ENCODE results near the gene DGKG.

Gene DGKG

DNA sequence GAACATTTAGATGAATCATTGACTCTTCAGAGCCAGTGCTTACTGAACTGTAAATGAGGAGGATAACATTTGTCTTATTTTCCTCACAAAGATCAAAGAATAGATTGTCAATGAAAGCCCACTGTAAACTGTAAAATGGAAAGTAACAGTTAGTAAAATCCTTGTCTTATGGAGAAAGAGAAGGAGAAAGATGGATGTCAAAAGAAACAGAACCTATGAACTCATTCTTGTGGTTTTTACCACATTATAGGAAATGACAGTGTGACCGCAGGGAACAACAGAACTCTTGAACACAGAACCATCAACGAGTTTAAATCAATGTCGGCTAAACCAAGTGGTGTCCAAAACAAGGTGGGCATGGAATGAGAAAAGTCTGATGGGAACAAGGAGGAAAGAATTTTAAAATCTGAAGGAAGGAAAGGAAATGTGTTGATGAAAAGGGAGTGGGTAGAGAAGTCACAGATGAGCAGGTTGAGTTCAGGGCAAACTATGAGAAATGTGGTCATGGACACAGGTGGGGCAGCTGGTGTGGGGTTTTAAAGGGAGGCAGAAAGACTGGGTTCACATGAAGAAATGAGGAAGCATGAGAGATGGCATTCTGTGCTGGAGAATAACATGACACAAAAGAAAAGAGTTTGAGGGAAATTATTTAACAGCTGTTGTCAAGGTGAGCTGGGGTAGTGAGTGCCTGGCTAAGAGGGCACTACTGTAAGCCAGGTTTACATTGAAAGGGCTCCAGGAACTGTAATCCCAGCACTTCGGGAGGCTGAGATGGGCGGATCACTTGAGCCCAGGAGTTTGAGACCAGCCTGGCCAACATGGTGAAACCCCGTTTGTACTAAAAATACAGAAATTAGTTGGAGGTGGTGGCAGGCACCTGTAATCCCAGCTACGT lies 210.7 kb downstream of the DGKG start:
- DNase-seq (ENCODE audit: extremely low read depth in 1 of 2, low read depth in 1 of 2), result no peak

DNA sequence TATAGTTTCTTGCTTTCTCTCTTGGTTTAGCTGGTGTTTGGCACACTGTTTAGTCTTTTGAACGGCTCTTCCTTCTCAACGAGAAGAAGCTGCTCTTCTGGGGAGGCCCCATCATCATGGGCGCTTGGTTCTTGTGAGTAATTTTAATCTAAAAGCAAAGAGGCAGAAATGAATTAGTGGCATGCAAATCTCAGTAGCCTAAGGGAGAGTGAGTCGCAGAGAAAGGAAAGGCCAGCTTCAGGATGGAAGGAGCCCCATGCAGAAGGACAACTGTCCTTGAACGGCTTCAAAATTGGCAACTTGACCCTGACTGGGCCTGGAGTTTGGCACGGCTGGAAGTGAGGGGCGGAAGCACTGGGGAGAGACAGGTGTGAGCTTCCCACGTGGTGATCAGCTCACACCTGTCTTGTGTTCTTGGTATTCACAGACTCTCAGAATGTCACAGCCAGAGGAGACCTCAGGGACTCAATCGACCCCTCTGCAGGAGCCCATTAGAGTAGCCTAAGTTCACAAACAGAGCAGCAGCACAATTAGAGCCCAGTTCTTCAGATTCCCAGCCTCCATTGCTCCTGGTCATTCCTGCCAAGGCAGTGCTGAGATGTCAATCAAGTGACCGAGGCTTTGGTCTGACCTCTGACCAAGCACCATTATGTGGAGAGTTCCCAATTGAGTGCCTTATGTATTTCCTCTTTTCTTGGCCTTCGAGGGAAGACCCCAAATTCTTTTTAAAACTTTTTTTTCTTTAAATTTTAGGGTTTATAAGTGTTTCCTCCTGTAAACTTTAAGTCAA lies 211.8 kb downstream of the DGKG start:
- no peak for DNase-seq (ENCODE audit: extremely low read depth in 1 of 2, low read depth in 1 of 2)

DNA sequence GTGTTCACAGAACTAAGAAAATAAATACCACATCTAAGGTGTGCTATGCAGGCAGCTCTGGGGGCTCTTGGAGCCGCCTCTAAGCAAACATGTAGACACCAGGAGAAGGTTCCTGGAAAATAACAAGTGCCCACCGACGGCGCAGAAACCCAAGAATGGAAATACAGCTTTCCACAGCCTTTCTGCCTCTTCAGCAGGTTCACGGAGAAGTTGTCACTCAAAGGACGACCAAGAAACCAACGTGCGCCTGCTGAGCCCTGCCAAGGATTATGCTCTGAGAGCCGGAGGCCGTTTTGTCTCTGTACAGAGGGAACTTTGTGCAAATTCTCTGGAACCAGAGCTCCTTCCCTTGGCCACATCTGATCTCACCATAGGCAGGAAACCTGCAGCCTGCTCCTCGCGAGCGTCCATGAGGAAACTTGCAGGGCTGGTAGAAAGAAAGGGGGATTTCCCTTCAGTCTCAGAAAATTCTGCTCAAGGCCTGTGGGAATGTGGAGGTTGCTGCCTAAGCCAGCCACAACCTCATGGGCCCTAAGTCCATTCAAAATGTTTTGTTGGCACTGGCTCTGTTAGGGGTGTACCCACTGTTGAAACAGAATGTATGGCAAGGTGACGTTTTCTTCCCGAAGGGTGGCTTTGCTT lies 212.6 kb downstream of the DGKG start:
- no peak for DNase-seq (ENCODE audit: extremely low read depth in 1 of 2, low read depth in 1 of 2)

DNA sequence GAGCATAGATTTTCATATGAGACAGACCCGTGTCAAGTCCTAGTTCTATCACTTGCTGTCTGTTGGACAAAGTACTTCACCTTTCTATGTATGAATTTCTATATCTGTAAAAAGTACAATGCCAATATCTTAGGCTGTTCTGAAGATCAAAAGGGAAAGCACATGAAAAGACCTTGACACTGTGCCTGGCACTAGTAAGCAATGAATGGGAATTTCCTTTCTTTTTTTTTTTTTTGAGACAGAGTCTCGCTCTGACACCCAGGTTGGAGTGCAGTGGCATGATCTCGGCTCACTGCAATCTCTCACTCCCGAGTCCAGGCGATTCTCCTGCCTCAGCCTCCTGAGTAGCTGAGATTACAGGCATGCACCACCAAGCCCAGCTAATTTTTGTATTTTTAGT lies 217.8 kb downstream of the DGKG start:
- no peak for DNase-seq (ENCODE audit: extremely low read depth in 1 of 2, low read depth in 1 of 2)

DNA sequence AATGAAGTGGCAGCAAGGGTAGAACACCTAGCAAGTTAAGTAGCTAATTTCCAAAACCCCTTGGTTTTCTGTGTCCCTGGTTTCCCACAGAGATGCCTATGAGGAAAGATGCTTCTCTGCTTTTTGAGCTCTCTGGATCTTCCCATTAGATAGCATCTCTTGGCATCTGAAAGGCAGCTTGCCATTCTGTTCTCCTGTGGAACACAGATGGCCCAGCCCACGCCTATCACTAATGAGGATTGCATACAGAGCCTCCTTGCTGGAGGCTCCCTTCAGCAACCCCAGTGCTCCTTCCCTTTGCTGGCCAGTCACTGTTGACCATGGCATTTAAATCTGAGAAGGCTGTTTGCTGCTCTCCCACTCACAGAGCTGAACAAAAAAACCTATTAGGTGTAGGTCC lies 218.8 kb downstream of the DGKG start:
- DNase-seq (ENCODE audit: extremely low read depth in 1 of 2, low read depth in 1 of 2), result no peak

DNA sequence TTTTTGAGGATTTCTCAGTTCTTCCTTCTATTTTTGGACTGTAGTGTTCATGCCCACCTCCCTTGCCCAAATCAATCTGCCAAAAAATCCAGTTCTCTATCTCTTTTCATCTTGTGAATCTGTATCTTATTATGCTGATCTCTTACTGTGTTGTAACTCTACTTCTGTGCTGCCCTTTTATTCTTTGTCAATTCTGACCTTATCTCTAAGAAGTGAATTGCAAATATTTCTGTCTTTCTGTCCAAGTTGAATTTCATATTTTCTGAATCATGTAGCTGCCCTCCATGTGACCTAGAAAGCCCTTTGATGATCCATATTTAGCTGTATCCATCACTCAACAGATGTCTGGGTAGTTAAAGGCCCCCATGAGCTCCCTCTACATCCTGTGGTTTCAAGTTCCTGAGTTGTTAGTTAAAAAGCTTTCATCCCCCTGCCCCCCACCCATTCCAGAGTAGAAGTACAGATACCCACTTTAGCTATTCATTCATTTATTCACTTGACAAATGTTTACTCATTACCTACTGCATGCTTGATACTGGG lies 219.6 kb downstream of the DGKG start:
- no peak for DNase-seq (ENCODE audit: extremely low read depth in 1 of 2, low read depth in 1 of 2)

DNA sequence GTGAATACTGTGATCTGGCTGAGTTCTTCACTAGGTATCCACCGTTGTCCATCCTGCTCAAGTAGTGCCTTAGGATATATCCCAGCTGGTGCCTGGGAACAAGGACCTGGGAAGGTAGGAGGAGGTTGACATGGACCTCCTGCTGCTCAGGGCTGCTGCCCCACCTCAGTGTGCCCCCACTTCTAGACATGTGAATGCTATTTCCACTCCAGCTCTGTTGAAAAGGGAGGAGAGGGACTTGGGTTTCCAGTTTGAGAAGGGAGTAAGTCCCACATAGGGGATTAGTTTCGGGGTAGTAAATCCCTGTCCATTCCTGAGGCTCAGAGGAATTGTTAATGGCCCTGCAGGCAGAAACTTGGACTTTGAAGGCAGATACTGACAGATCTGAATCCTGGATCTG lies 220.2 kb downstream of the DGKG start:
- DNase-seq (ENCODE audit: extremely low read depth in 1 of 2, low read depth in 1 of 2), result no peak

DNA sequence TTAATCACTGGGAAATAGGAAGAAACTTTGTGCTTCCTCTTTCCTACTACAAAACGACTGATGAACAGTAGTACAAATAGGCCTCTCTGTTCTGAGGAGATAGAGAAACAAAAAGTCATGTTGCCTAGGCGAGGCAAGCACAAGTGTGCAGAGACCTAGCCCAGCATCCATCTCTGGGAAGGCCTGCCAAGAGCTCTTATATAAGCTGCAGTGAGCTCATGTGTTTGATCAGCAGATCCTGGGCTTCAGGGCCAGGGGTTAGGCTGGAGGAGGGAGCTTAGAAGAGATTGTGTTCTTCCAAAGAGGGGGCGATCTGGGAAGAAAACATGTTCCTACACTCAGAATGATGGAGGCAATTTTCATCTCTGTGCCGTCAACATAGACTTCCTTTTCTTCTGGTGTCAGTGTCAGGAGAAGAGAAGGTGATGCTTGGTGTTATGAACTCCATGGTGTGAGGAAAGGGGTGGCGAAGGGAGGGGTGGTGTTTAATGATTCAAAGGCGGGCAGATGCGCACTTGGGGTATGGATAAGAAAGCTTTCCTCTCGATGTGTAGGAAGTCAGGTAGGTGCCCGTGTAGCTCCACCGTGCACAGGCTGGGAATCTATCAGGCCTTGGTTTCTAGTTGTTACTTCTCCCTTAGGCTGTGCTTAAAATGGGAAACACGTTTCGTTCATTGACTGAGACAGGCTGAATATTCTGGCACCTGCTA lies 223.6 kb downstream of the DGKG start:
- no peak for DNase-seq (ENCODE audit: extremely low read depth in 1 of 2, low read depth in 1 of 2)

DNA sequence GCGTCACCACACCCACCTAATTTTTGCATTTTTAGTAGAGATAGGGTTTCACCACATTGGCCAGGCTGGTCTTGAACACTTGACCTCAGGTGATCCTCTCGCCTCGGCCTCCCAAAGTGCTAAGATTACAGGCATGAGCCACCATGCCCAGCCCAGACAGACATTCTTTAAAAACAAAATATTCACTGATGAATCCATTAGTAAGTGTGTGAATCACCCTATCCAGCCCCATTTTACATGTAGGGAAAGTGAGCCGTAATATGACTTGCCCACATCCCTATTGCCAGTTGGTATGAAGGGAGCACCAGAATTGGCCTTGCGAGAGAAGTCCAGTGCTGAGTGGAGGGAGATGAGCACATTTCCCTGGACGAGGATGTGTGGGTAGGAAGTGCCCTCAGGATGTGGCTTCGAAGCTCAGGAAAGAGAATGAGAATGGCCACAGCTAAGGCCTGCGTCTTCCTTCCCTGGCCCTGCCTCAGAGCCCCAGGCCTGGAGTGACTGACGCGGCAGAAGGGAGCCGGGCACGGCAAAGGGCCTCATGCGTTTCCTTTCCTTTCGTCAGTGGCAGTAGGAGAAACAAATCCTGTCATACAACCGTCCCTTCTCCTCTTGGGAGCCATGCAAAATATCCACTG lies 224.9 kb downstream of the DGKG start:
- no peak for DNase-seq (ENCODE audit: extremely low read depth in 1 of 2, low read depth in 1 of 2)

DNA sequence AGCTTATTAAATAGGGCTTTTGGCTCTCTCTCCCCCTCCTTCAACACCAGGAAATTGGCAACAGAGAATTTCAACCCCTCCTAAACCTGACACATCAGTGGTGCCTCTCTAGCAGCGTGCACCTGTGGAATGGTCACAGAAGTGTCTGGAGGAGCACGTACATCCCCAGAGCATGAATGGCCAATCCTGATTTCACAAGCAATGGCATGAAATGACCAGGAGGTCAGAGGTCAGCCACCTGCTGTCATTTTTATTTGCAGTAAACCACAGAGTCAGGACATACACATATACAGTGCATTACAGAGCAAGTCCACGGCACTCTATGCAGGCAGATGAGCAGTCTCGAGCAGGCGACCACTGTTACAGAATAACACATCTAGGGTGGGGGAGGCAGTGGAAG lies 228.1 kb downstream of the DGKG start:
- DNase-seq (ENCODE audit: extremely low read depth in 1 of 2, low read depth in 1 of 2), result no peak

DNA sequence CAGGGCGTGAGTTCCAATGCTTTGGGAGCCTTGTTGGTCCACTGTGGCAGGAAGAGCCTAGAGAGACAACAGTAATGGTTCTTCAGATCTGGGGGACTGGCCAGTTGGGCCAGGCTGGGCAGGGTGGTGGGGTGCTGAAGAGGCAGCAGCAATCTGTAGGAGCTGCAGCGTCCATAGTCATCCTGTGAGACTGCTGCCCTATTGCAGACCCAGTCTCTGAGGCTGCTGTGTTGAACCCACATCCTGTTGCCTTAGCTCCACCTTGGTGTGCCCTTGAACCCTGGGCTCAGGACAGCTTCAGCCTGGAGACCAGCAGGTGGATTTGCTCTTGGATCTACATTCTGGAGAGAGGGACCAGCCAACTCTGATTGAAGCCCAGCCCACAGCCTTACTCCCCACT lies 229.5 kb downstream of the DGKG start:
- DNase-seq (ENCODE audit: extremely low read depth in 1 of 2, low read depth in 1 of 2), result no peak

DNA sequence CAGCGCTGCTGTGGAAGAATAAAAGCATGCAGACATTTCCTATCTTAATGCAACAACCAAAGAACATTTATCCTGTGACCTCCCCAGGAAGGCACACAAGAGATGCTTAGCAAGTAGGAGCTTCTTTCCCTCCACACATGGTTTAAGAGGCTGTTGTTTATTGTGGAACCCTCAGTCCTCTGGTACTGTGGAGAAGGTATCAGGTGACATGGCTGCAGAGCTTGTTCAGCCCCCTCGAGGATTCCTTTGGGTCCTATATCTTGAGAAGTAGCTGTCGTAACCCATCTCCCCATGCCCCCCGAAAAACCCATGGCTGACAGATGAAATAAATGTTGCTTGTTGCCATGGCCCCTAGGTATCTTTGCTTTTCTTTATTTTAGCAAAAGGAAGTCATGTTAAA lies 232.8 kb downstream of the DGKG start:
- DNase-seq (ENCODE audit: extremely low read depth in 1 of 2, low read depth in 1 of 2), result no peak

DNA sequence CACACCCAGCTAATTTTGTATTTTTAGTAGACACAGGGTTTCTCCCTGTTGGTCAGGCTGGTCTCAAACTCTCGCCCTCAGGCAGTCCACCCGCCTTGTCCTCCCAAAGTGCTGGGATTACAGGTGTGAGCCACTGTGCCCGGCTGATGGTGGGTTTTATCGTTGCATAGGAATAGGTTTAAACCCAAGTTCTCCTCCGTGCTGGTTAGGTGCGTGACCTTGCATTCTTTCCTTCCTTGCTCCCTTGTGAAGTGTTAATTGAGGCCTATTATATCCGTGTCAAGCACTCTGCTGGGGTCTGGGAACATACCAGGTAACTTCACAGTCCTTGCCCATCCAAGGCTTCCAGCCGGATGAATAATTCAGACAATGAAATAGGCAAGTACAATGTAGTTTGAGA lies 233.9 kb downstream of the DGKG start:
- DNase-seq (ENCODE audit: extremely low read depth in 1 of 2, low read depth in 1 of 2), result no peak

DNA sequence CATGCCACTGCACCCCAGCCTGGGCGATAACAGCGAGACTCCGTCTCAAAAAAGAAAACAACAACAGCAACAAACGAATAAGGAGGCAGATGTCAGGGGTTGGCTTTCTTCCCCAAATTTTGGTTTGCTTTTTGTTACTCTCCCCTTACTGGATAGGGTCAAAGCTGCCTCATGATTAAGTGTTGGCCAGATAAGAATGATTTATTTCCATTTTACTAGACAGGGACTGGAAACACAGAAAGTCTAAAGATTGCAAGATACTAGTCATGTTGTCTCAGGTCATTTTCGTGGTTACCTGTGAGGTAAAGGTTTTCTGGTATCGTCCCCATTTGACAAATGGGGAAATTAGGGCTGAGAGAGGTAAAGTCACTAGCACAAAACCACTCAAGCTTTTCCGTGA lies 234.6 kb downstream of the DGKG start:
- no peak for DNase-seq (ENCODE audit: extremely low read depth in 1 of 2, low read depth in 1 of 2)

DNA sequence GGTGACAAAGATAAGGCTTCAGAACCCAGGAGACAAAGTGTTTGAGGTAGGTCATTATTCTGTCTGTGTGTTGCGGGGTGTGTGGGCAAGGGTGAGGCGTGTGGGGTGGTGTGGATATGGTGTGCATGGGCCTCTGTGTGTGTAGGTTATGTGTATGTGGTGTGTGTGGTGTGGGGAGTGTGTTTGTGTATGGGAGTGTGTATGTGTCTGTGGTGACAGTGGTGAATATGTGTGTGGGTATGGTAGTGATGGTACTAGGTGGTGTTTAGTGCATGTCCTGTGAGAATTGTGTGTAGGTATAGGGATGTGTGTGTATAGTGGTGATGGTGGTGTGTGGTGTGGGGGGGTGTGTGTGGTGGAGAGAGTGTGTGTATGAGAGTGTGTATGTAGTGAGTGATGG lies 236.9 kb downstream of the DGKG start:
- no peak for DNase-seq (ENCODE audit: extremely low read depth in 1 of 2, low read depth in 1 of 2)

DNA sequence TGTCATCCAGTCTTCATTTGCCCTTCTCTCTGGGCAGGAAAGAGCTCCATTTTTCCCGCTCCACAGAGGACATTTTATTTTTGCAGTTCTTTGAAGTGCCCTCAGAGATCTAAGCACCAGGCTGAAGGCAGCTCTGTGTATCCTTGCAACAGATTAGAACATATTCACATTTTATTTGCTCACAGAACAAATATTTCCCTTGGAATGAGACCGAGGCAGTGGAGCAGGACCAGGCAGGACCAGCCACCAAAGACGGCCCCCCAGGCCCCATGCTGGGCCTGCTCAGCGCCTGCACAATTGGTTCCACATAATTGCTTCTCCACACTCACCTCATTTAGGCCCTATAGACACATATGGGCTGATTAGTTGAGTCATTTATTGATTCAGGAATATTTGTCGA lies 237.4 kb downstream of the DGKG start:
- DNase-seq (ENCODE audit: extremely low read depth in 1 of 2, low read depth in 1 of 2), result no peak

DNA sequence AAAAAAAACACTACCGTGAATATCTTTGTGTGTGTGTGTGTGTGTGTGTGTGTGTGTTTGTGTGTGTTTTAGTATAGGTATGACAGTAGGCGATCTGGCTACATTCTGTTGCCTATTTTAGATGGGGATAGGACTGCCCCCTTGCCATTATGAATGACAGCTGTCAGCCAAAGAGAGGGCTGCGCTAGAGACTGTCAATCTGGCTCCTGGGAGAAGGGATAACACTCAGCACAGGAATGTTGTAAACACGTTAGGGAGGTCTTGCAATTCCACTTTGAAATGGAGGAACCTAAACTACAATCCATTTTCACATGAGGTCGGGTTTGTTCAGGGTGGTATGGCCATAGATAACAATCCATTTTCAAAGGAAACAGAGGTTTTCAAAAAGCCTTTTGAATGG lies 239.0 kb downstream of the DGKG start:
- no peak for DNase-seq (ENCODE audit: extremely low read depth in 1 of 2, low read depth in 1 of 2)

DNA sequence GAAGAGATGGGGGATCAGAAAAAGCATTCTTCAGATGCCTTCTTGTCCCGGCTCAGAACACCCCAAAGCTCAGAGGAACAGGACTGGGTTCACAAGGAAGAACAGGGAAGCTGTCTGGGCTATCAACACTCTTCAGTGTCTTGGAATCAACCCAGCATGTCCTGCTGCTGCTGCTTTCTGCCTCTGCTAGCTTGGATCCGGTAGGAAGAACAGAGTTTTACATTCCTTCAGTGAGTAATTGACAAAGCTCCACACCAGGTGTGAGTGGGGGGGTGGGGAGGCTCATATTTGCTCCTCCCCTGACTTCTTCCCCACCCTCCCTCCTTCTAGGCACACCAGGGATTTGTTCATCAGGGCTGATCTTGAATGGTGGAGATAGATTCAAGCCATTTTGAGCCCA lies 240.1 kb downstream of the DGKG start:
- no peak for DNase-seq (ENCODE audit: extremely low read depth in 1 of 2, low read depth in 1 of 2)

DNA sequence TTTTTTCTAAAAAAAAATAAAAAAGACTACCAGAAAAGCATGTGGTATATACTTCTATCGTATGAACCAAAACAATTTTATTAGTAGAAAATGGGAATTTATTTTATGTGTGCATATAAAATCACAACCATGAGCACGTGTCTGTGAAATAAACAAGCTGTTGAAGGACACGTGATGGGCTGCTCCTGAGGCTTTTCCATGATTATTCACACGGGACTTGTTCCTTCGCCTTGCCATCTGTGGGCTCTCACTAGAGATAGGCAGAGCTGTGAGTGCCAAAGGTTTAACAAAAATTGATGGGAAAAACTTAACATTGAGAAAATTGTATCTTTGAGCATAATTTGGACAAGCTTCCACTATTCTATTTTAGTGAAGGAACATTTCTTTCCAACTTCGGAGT lies 240.8 kb downstream of the DGKG start:
- no peak for DNase-seq (ENCODE audit: extremely low read depth in 1 of 2, low read depth in 1 of 2)

DNA sequence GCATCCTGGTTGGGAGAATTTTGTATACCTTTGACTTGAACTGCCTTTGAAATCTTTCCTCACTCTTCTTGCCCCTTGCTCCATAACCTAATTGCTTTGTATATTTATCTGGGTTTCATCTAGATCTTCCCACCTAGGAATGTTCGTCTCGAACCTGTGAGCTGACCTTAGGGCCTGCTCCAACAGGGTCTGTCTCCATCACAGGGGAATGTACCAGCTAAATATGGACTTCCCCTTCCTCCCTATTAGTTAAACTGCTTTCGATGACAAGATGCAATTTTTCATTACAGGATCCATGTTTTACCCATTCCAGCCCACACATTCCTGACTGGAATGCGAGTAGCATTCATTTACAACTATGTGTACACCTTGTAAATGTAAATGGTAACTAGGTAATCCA lies 242.5 kb downstream of the DGKG start:
- no peak for DNase-seq (ENCODE audit: extremely low read depth in 1 of 2, low read depth in 1 of 2)
